Measurements from ENCODE around the gene TSPAN18.

- TF ChIP-seq, protein P1, sequence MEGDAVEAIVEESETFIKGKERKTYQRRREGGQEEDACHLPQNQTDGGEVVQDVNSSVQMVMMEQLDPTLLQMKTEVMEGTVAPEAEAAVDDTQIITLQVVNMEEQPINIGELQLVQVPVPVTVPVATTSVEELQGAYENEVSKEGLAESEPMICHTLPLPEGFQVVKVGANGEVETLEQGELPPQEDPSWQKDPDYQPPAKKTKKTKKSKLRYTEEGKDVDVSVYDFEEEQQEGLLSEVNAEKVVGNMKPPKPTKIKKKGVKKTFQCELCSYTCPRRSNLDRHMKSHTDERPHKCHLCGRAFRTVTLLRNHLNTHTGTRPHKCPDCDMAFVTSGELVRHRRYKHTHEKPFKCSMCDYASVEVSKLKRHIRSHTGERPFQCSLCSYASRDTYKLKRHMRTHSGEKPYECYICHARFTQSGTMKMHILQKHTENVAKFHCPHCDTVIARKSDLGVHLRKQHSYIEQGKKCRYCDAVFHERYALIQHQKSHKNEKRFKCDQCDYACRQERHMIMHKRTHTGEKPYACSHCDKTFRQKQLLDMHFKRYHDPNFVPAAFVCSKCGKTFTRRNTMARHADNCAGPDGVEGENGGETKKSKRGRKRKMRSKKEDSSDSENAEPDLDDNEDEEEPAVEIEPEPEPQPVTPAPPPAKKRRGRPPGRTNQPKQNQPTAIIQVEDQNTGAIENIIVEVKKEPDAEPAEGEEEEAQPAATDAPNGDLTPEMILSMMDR (IDR thresholded peaks at IDR 0.05 in 2 of 3, conservative IDR thresholded peaks at IDR 0.05 in 1 of 3; ENCODE audit: borderline replicate concordance in 1 of 3, insufficient read depth in 1 of 3, low read depth in 2 of 3, low read length in 2 of 3), result no peak
- no peak for TF ChIP-seq FOSL1 (IDR thresholded peaks at IDR 0.05; ENCODE audit: low read depth)
- no peak for TF ChIP-seq EZH2 (IDR thresholded peaks at IDR 0.05)
- no peak for TF ChIP-seq POLR2AphosphoS5 (IDR thresholded peaks at IDR 0.05; ENCODE audit: low read depth, low read length)
- no peak for TF ChIP-seq MAX (IDR thresholded peaks at IDR 0.05)
- TF ChIP-seq POLR2A (IDR thresholded peaks at IDR 0.05; ENCODE audit: borderline replicate concordance, extremely low read depth, insufficient read depth, insufficient read length), result no peak
These were observed 10.7 kb downstream of the TSPAN18 start for GRCh38 chr11:44737245-44738085.

Measured in HCT116 (cell line).